ENCODE data around the gene RNF183. TPM values are rescaled to one million over a fixed set of nuclear protein-coding genes. Genes with fewer than 3 reads are reported as not detected.

Gene RNF183
- total RNA-seq, 1 donor from 2014 or later: not detected

GRCh38 chr9:113307396-113307975, 4.3 kb upstream of the RNF183 start:
- no peaks in the 10 kb centered on the region for H3K9me3 ChIP-seq
- DNase-seq: no peak
- no peak overlapping the region for H3K4me3 ChIP-seq
- ATAC-seq: no peak
- H3K36me3 ChIP-seq: no peaks in the 10 kb centered on the region
- H3K27me3 ChIP-seq: no peaks in the 10 kb centered on the region
- TF ChIP-seq CTCF (IDR thresholded peaks at IDR 0.05): no peak
- H3K4me1 ChIP-seq: no peaks in the 10 kb centered on the region
- intact Hi-C loops (cut with DNase I): no loop called here
- no peak overlapping the region for H3K27ac ChIP-seq

- Histone ChIP-seq H3K27ac (no peak overlapping the region), H3K27me3 (no peaks in the 10 kb centered on the region), H3K9me3 (no peaks in the 10 kb centered on the region), H3K36me3 (no peaks in the 10 kb centered on the region), H3K4me3 (no peak overlapping the region), H3K4me1 (no peaks in the 10 kb centered on the region)
- DNase-seq (no peak), ATAC-seq (no peak)
- no peak for TF ChIP-seq CTCF (IDR thresholded peaks at IDR 0.05)
- intact Hi-C loops (cut with DNase I): no loop called here
These were observed 3.4 kb upstream of the RNF183 start for GRCh38 chr9:113306566-113306965.

- no peak for ATAC-seq
- no peak overlapping the region for H3K4me3 ChIP-seq
- no peaks in the 10 kb centered on the region for H3K36me3 ChIP-seq
- no peak for DNase-seq
- no peaks in the 10 kb centered on the region for H3K27me3 ChIP-seq
- no peaks in the 10 kb centered on the region for H3K9me3 ChIP-seq
- H3K4me1 ChIP-seq: no peaks in the 10 kb centered on the region
- intact Hi-C loops (cut with DNase I): no loop called here
- no peak overlapping the region for H3K27ac ChIP-seq
- no peak for TF ChIP-seq CTCF (IDR thresholded peaks at IDR 0.05)
These were observed 1.6 kb downstream of the RNF183 start for GRCh38 chr9:113301548-113301947.

GRCh38 chr9:113299800-113300292, 3.3 kb downstream of the RNF183 start:
- Histone ChIP-seq H3K36me3 (no peaks in the 10 kb centered on the region), H3K9me3 (no peaks in the 10 kb centered on the region), H3K27me3 (no peaks in the 10 kb centered on the region), H3K4me1 (no peaks in the 10 kb centered on the region), H3K27ac (no peak overlapping the region), H3K4me3 (no peak overlapping the region)
- no peak for TF ChIP-seq CTCF (IDR thresholded peaks at IDR 0.05)
- ATAC-seq: peak; percentile 69
- no peak for DNase-seq
- intact Hi-C loops (cut with DNase I): no loop called here

- Histone ChIP-seq H3K27ac (no peak overlapping the region), H3K4me1 (no peaks in the 10 kb centered on the region), H3K36me3 (no peaks in the 10 kb centered on the region), H3K9me3 (no peaks in the 10 kb centered on the region), H3K27me3 (no peaks in the 10 kb centered on the region), H3K4me3 (no peak overlapping the region)
- ATAC-seq: no peak
- TF ChIP-seq CTCF (IDR thresholded peaks at IDR 0.05): no peak
- intact Hi-C loops (cut with DNase I): no loop called here
- DNase-seq: no peak
These were observed 4.0 kb downstream of the RNF183 start for GRCh38 chr9:113298924-113299770.

All from upper lobe of right lung (tissue), 1 donor.